ENCODE measurements around the gene NDUFB8.

NDUFB8 gene

DNA sequence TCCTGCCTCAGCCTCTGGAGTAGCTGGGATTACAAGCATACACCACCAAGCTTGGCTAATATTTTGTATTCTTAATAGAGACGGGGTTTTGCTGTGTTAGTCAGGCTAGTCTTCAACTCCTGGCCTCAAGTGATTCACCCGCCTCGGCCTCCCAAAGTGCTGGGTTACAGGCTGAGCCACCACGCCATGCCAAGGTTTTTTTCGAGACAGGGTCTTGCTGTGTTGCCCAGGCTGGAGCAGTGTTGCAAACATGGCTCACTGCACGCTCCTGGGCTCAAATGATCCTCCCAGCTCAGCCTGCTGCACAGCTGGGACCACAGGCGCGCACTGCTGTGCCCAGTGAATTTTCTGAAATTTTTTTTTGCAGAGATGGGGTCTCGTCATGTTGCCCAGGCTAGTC lies 6.7 kb downstream of the NDUFB8 start:
- H3K4me2 ChIP-seq (ENCODE audit: low read depth, low read length, poor library complexity, severe bottlenecking) = no peak overlapping the region
- H3K36me3 ChIP-seq (ENCODE audit: low read length) = peaks cover 3% of the 10 kb centered on the region; the same call in 1 of the 2 replicates
- no peak for TF ChIP-seq EZH2phosphoT487 (conservative IDR thresholded peaks at IDR 0.05; ENCODE audit: low read length)
- TF ChIP-seq, protein P1, sequence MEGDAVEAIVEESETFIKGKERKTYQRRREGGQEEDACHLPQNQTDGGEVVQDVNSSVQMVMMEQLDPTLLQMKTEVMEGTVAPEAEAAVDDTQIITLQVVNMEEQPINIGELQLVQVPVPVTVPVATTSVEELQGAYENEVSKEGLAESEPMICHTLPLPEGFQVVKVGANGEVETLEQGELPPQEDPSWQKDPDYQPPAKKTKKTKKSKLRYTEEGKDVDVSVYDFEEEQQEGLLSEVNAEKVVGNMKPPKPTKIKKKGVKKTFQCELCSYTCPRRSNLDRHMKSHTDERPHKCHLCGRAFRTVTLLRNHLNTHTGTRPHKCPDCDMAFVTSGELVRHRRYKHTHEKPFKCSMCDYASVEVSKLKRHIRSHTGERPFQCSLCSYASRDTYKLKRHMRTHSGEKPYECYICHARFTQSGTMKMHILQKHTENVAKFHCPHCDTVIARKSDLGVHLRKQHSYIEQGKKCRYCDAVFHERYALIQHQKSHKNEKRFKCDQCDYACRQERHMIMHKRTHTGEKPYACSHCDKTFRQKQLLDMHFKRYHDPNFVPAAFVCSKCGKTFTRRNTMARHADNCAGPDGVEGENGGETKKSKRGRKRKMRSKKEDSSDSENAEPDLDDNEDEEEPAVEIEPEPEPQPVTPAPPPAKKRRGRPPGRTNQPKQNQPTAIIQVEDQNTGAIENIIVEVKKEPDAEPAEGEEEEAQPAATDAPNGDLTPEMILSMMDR (IDR thresholded peaks at IDR 0.05; ENCODE audit: insufficient read depth, low read length, poor library complexity, severe bottlenecking) = no peak

DNA sequence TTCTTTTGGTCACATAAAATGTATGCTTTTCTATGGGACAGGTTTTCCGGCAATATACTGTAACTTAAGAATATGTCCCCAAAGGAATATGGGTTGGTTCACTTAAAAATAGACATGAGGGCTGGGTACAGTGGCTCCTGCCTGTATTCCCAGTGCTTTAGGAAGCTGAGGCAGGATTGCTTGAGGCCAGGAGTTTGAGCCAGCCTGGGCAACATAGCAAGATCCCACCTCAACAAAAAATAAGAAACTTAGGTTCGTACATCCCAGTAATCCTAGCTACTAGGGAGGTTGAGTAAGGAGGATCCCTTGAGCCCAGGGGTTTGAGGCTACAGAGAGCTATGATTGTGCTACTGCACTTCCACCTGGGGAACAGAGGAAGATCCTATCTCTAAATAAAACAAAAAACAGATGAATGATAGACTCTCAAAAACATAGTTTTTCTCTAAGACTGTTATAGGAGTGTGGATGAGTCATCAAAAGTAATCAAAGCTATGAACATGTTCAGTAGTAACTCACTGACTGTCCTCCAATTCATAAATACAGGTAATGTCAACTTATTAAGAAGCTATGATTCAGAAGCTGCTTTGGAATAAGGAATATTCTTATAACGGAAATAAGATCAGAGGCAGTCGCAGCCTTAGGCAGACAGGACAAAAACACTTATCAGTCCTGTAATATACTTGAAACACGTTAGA lies 7.4 kb downstream of the NDUFB8 start:
- no peak overlapping the region for H3K9ac ChIP-seq (ENCODE audit: low read length)
- H3K27me3 ChIP-seq (ENCODE audit: low read length) = no peaks in the 10 kb centered on the region
- H3F3A ChIP-seq (ENCODE audit: insufficient read depth) = no peaks in the 10 kb centered on the region; the same call in 1 of the 2 replicates
- no peak overlapping the region for H3K4me3 ChIP-seq (ENCODE audit: insufficient read depth, low read length, poor library complexity, severe bottlenecking)
- TF ChIP-seq, protein P1 (IDR thresholded peaks at IDR 0.05; ENCODE audit: insufficient read depth, low read length, poor library complexity, severe bottlenecking) = no peak
- no peak for TF ChIP-seq EZH2phosphoT487 (conservative IDR thresholded peaks at IDR 0.05; ENCODE audit: low read length)
- H4K20me1 ChIP-seq (ENCODE audit: low read depth, low read length) = no peaks in the 10 kb centered on the region
- no peak overlapping the region for H3K4me2 ChIP-seq (ENCODE audit: low read depth, low read length, poor library complexity, severe bottlenecking)
- no peaks in the 10 kb centered on the region for H3K9me2 ChIP-seq (replicated peaks; ENCODE audit: insufficient read depth, low read length)
- H3K9me3 ChIP-seq (ENCODE audit: insufficient read depth, low read length) = no peaks in the 10 kb centered on the region
- H2AFZ ChIP-seq (ENCODE audit: low read depth, low read length, severe bottlenecking) = no peak overlapping the region
- H3K79me2 ChIP-seq (ENCODE audit: insufficient read depth, low read length) = no peaks in the 10 kb centered on the region
- no peak overlapping the region for H3K27ac ChIP-seq (ENCODE audit: low read depth, low read length)
- H3K36me3 ChIP-seq (ENCODE audit: low read length) = peaks cover 3% of the 10 kb centered on the region; the same call in 1 of the 2 replicates

More for the DNA sequence above, 6.7 kb downstream of the NDUFB8 start:
- Histone ChIP-seq H3K79me2 (ENCODE audit: insufficient read depth, low read length) (peaks cover under 1% of the 10 kb centered on the region; the same call in 1 of the 2 replicates), H3K27me3 (ENCODE audit: low read length) (no peaks in the 10 kb centered on the region), H3K9me2 (replicated peaks; ENCODE audit: insufficient read depth, low read length) (no peaks in the 10 kb centered on the region), H3K27ac (ENCODE audit: low read depth, low read length) (no peak overlapping the region), H3K9me3 (ENCODE audit: insufficient read depth, low read length) (no peaks in the 10 kb centered on the region), H3K4me3 (ENCODE audit: insufficient read depth, low read length, poor library complexity, severe bottlenecking) (no peak overlapping the region), H4K20me1 (ENCODE audit: low read depth, low read length) (no peaks in the 10 kb centered on the region), H2AFZ (ENCODE audit: low read depth, low read length, severe bottlenecking) (no peak overlapping the region), H3F3A (ENCODE audit: insufficient read depth) (no peaks in the 10 kb centered on the region; the same call in 1 of the 2 replicates), H3K9ac (ENCODE audit: low read length) (no peak overlapping the region)

DNA sequence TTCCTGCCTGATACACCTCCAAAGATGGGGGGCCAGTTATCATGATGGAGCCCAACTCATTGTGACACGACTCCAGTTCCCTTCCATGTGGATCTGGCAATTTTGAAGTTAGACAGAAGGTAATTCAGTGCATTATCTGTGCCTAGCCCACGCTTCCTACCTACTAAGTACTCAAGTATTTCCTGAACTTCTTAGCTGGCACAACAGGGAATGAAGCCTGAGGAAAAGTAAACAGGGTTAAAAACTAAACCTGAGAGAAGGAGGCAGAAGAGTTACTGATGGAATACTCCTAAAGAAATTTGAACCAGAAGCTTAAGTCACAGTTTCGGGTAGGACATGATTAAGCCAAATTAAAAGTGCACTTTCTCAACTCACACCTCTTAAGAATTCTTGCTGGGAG lies 8.9 kb downstream of the NDUFB8 start:
- TF ChIP-seq, protein P1 (IDR thresholded peaks at IDR 0.05; ENCODE audit: insufficient read depth, low read length, poor library complexity, severe bottlenecking) = no peak
- no peak for TF ChIP-seq EZH2phosphoT487 (conservative IDR thresholded peaks at IDR 0.05; ENCODE audit: low read length)
- H3K4me2 ChIP-seq (ENCODE audit: low read depth, low read length, poor library complexity, severe bottlenecking) = no peak overlapping the region
- H3K36me3 ChIP-seq (ENCODE audit: low read length) = peaks cover under 1% of the 10 kb centered on the region; the same call in 1 of the 2 replicates

More for the DNA sequence above, 8.9 kb downstream of the NDUFB8 start:
- Histone ChIP-seq H3K9me3 (ENCODE audit: insufficient read depth, low read length) (no peaks in the 10 kb centered on the region), H3K9me2 (replicated peaks; ENCODE audit: insufficient read depth, low read length) (no peaks in the 10 kb centered on the region), H3K9ac (ENCODE audit: low read length) (no peak overlapping the region), H3K27ac (ENCODE audit: low read depth, low read length) (no peak overlapping the region), H3F3A (ENCODE audit: insufficient read depth) (no peaks in the 10 kb centered on the region; the same call in 1 of the 2 replicates), H3K4me3 (ENCODE audit: insufficient read depth, low read length, poor library complexity, severe bottlenecking) (no peak overlapping the region), H3K79me2 (ENCODE audit: insufficient read depth, low read length) (no peaks in the 10 kb centered on the region), H3K27me3 (ENCODE audit: low read length) (no peaks in the 10 kb centered on the region), H4K20me1 (ENCODE audit: low read depth, low read length) (no peaks in the 10 kb centered on the region), H2AFZ (ENCODE audit: low read depth, low read length, severe bottlenecking) (no peak overlapping the region)
